Measurements from ENCODE around the gene MYRF. TPM values are rescaled to one million over a fixed set of nuclear protein-coding genes. Genes with fewer than 3 reads are reported as not detected.

MYRF gene
- total RNA-seq, 3 donors from 2014 or later (not counting 1 experiment from before 2014, with no cell fraction given), result 4.9 to 15.3 (median 7.3) TPM

DNA sequence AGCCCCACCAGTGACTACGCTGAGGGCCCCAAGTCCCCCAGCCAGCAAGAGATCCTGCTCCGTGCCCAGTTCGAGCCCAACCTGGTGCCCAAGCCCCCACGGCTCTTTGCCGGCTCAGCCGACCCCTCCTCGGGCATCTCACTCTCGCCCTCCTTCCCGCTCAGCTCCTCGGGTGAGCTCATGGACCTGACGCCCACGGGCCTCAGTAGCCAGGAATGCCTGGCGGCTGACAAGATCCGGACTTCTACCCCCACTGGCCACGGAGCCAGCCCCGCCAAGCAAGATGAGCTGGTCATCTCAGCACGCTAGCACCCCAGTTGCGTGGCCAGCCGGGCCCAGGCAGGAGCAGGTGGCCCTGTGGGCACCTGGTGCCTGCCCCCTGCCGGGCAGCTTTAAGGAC is 8.3 kb upstream of the MYRF start:
- H3K36me3 ChIP-seq (ENCODE audit: control insufficient read depth, insufficient read depth, low read length), result no peaks in the 10 kb centered on the region
- Mint-ChIP-seq H3K4me3 (no peak overlapping the region), H3K9me3 (no peaks in the 10 kb centered on the region), H3K36me3 (no peaks in the 10 kb centered on the region), H3K27ac (no peak overlapping the region), H3K27me3 (ENCODE audit: low read depth in 2 of 2) (peaks cover 0 to under 1% of the 10 kb centered on the region in 2 donors), H3K4me1 (no peaks in the 10 kb centered on the region)
- no peaks in the 10 kb centered on the region for H3K27me3 ChIP-seq (ENCODE audit: control insufficient read depth, insufficient read depth, low read length)
- intact Hi-C loops (cut with micrococcal nuclease), result no loop called here
- WGBS (ENCODE audit: insufficient coverage), result 93% methylated on average over 20 of the region's 20 CpGs
- H3K27ac ChIP-seq (ENCODE audit: low read length), result no peak overlapping the region
- H3K4me3 ChIP-seq (ENCODE audit: low read length), result no peak overlapping the region
- ATAC-seq (no peak), DNase-seq (no peak)
- TF ChIP-seq, protein P1, sequence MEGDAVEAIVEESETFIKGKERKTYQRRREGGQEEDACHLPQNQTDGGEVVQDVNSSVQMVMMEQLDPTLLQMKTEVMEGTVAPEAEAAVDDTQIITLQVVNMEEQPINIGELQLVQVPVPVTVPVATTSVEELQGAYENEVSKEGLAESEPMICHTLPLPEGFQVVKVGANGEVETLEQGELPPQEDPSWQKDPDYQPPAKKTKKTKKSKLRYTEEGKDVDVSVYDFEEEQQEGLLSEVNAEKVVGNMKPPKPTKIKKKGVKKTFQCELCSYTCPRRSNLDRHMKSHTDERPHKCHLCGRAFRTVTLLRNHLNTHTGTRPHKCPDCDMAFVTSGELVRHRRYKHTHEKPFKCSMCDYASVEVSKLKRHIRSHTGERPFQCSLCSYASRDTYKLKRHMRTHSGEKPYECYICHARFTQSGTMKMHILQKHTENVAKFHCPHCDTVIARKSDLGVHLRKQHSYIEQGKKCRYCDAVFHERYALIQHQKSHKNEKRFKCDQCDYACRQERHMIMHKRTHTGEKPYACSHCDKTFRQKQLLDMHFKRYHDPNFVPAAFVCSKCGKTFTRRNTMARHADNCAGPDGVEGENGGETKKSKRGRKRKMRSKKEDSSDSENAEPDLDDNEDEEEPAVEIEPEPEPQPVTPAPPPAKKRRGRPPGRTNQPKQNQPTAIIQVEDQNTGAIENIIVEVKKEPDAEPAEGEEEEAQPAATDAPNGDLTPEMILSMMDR (IDR thresholded peaks at IDR 0.05), result no peak
- no peaks in the 10 kb centered on the region for H3K9me3 ChIP-seq (ENCODE audit: control insufficient read depth, insufficient read depth, low read length)
- H3K4me1 ChIP-seq (ENCODE audit: control insufficient read depth, insufficient read depth, low read length), result no peaks in the 10 kb centered on the region

GRCh38 chr11:61744609-61745156 is 7.8 kb upstream of the MYRF start:
- H3K27ac Mint-ChIP-seq, result no peak overlapping the region
- Histone ChIP-seq H3K4me1 (ENCODE audit: control insufficient read depth, insufficient read depth, low read length) (no peaks in the 10 kb centered on the region), H3K36me3 (ENCODE audit: control insufficient read depth, insufficient read depth, low read length) (no peaks in the 10 kb centered on the region), H3K9me3 (ENCODE audit: control insufficient read depth, insufficient read depth, low read length) (no peaks in the 10 kb centered on the region), H3K27ac (ENCODE audit: low read length) (no peak overlapping the region), H3K4me3 (ENCODE audit: low read length) (no peak overlapping the region), H3K27me3 (ENCODE audit: control insufficient read depth, insufficient read depth, low read length) (no peaks in the 10 kb centered on the region)
- 90% methylated on average over 10 of the region's 10 CpGs for WGBS (ENCODE audit: insufficient coverage)
- H3K9me3 Mint-ChIP-seq, result no peaks in the 10 kb centered on the region
- no peak for ATAC-seq
- H3K4me1 Mint-ChIP-seq, result no peaks in the 10 kb centered on the region
- no peak for DNase-seq
- intact Hi-C loops (cut with micrococcal nuclease), result no loop called here
- TF ChIP-seq, protein P1 (IDR thresholded peaks at IDR 0.05), result no peak
- H3K4me3 Mint-ChIP-seq, result no peak overlapping the region
- peaks cover 0 to 6% of the 10 kb centered on the region in 2 donors for H3K27me3 Mint-ChIP-seq (ENCODE audit: low read depth in 2 of 2)
- no peaks in the 10 kb centered on the region for H3K36me3 Mint-ChIP-seq

DNA sequence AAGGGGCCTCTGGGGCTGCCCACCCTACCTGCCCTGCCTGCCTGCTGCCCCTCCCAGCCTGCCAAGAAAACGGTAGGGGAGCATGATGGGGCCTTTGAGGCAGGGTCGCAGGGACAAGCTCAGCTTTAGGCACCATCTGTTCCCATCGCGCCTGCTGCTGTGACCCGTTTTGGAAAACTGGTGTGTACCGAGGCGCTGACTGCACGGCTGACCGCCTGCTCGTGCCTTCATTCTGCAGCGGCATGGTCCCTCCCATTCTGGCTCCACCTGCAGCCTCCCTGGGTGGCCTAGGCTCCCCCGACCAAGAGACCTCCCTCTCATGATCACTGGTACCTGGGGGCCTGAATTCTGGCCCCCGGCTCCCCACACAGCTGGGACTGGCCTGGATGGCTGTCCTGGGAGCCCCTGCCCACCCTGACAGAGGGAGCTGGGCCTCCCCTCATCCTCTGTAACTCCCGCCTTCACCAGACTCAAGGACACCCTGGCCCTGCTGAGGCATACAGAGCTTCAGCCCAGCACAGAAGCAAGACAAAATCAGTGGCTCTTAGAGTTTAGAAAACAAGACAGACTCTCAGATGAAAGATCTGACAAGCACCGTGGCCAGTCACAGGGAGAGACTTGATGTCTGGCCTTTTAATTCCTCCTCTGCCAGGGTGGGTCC is 6.5 kb upstream of the MYRF start:
- no peak for DNase-seq
- H3K4me3 Mint-ChIP-seq, result no peak overlapping the region
- no peaks in the 10 kb centered on the region for H3K4me1 Mint-ChIP-seq
- peaks cover 3 to 9% of the 10 kb centered on the region in 2 donors for H3K27me3 Mint-ChIP-seq (ENCODE audit: low read depth in 2 of 2)
- intact Hi-C loops (cut with micrococcal nuclease), result loop anchor here (2.0 kb wide), 1 partner anchor 31 kb away; no protein-coding TSS in a partner anchor
- peaks cover 2% of the 10 kb centered on the region for H3K27me3 ChIP-seq (ENCODE audit: control insufficient read depth, insufficient read depth, low read length)
- no peaks in the 10 kb centered on the region for H3K9me3 Mint-ChIP-seq
- no peak for ATAC-seq
- no peaks in the 10 kb centered on the region for H3K36me3 ChIP-seq (ENCODE audit: control insufficient read depth, insufficient read depth, low read length)
- H3K27ac Mint-ChIP-seq, result no peak overlapping the region
- TF ChIP-seq, protein P1 (IDR thresholded peaks at IDR 0.05), result no peak
- H3K9me3 ChIP-seq (ENCODE audit: control insufficient read depth, insufficient read depth, low read length), result no peaks in the 10 kb centered on the region
- no peak overlapping the region for H3K4me3 ChIP-seq (ENCODE audit: low read length)
- WGBS (ENCODE audit: insufficient coverage), result 88% methylated on average over 15 of the region's 15 CpGs
- no peaks in the 10 kb centered on the region for H3K4me1 ChIP-seq (ENCODE audit: control insufficient read depth, insufficient read depth, low read length)
- no peaks in the 10 kb centered on the region for H3K36me3 Mint-ChIP-seq
- H3K27ac ChIP-seq (ENCODE audit: low read length), result no peak overlapping the region
